ENCODE data around the gene PPFIA2.

Gene PPFIA2

GRCh38 chr12:81417056-81417455 lies 342.1 kb downstream of the PPFIA2 start:
- no peak for DNase-seq

GRCh38 chr12:81416571-81416970 lies 342.6 kb downstream of the PPFIA2 start:
- no peak for DNase-seq

- DNase-seq, result no peak
Measured at GRCh38 chr12:81414441-81414840, 344.7 kb downstream of the PPFIA2 start.

- no peak for DNase-seq
Measured at GRCh38 chr12:81412940-81413339, 346.2 kb downstream of the PPFIA2 start.

GRCh38 chr12:81403348-81403747 lies 355.8 kb downstream of the PPFIA2 start:
- DNase-seq, result no peak

GRCh38 chr12:81401241-81401640 lies 357.9 kb downstream of the PPFIA2 start:
- DNase-seq, result no peak

- DNase-seq, result no peak
Measured at GRCh38 chr12:81400024-81400423, 359.1 kb downstream of the PPFIA2 start.

- no peak for DNase-seq
Measured at GRCh38 chr12:81395431-81395830, 363.7 kb downstream of the PPFIA2 start.

- no peak for DNase-seq
Measured at GRCh38 chr12:81389550-81390099, 369.5 kb downstream of the PPFIA2 start.

GRCh38 chr12:81386101-81386500 lies 373.0 kb downstream of the PPFIA2 start:
- DNase-seq, result no peak

- no peak for DNase-seq
Measured at GRCh38 chr12:81381951-81382350, 377.2 kb downstream of the PPFIA2 start.

- no peak for DNase-seq
Measured at GRCh38 chr12:81378601-81379285, 380.4 kb downstream of the PPFIA2 start.

GRCh38 chr12:81377771-81378170 lies 381.4 kb downstream of the PPFIA2 start:
- no peak for DNase-seq

- DNase-seq, result no peak
Measured at GRCh38 chr12:81375969-81376368, 383.2 kb downstream of the PPFIA2 start.

- no peak for DNase-seq
Measured at GRCh38 chr12:81370456-81370855, 388.7 kb downstream of the PPFIA2 start.

- no peak for DNase-seq
Measured at GRCh38 chr12:81369175-81369574, 390.0 kb downstream of the PPFIA2 start.

- no peak for DNase-seq
Measured at GRCh38 chr12:81365284-81365683, 393.9 kb downstream of the PPFIA2 start.

- DNase-seq, result no peak
Measured at GRCh38 chr12:81360916-81361315, 398.2 kb downstream of the PPFIA2 start.

- DNase-seq, result no peak
Measured at GRCh38 chr12:81359736-81360135, 399.4 kb downstream of the PPFIA2 start.

- DNase-seq, result no peak
Measured at GRCh38 chr12:81354327-81354932, 404.7 kb downstream of the PPFIA2 start.

GRCh38 chr12:81350309-81350708 lies 408.8 kb downstream of the PPFIA2 start:
- no peak for DNase-seq

- DNase-seq, result no peak
Measured at GRCh38 chr12:81347404-81347803, 411.7 kb downstream of the PPFIA2 start.

GRCh38 chr12:81340910-81341309 lies 418.2 kb downstream of the PPFIA2 start:
- DNase-seq, result no peak

- no peak for DNase-seq
Measured at GRCh38 chr12:81339071-81339470, 420.1 kb downstream of the PPFIA2 start.

- DNase-seq, result no peak
Measured at GRCh38 chr12:81337886-81338285, 421.3 kb downstream of the PPFIA2 start.
